Nephron progenitor cell (in vitro differentiated cells): ENCODE results near the gene TATDN2.

Experiments
- DNase-seq: peaks from one replicate; pipeline ENCODE4 v3.0.0; 2021
- H3K27ac Mint-ChIP-seq: 2 replicates; pipeline ENCODE4 v1.8.0; 2021; ENCODE audit warnings: mild to moderate bottlenecking, moderate library complexity, mixed read lengths
- H3K27me3 Mint-ChIP-seq: 2 replicates; pipeline ENCODE4 v1.8.0; 2021; ENCODE audit warnings: mild to moderate bottlenecking, low read depth, mixed read lengths; ENCODE audit not compliant: poor library complexity
- H3K36me3 Mint-ChIP-seq: 2 replicates; pipeline ENCODE4 v1.8.0; 2021; ENCODE audit warnings: low read depth, mixed read lengths
- H3K4me1 Mint-ChIP-seq: 2 replicates; pipeline ENCODE4 v1.8.0; 2021; ENCODE audit warnings: mixed read lengths
- H3K4me3 Mint-ChIP-seq: 2 replicates; pipeline ENCODE4 v1.8.0; 2021; ENCODE audit warnings: mild to moderate bottlenecking, moderate library complexity, mixed read lengths
- H3K9me3 Mint-ChIP-seq: 2 replicates; pipeline ENCODE4 v1.8.0; 2021; ENCODE audit warnings: mild to moderate bottlenecking, moderate library complexity, mixed read lengths
- CTCF ChIP-seq: fragments of 200-600 bp; sonication (generic); IDR thresholded peaks from 2 replicates; pipeline ENCODE4 v1.5.0; 2021; ENCODE audit warnings: antibody characterized with exemption

TATDN2 gene

DNA sequence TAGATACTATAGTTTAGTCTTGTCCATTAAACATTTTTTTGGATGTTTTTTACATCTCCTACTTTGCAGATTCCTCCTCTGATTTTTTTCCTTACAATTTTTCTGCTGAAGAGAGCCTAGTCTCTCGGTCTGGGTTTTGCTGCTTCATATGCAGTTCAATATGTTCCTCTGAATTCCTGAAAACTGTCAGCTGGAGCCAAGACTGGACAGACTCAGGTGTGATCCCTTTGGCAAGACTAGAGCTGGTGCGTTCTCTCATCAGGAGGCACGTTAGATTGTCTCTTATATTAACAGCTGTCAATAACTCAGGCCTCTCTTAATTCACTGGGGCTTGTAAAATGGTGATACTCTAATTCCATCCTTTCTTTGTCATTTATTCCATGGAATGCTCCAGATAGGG, 57.9 kb downstream of the TATDN2 start:
- no peaks in the 10 kb centered on the region for H3K9me3 Mint-ChIP-seq
- DNase-seq = no peak
- peaks cover 90% of the 10 kb centered on the region for H3K36me3 Mint-ChIP-seq
- no peak overlapping the region for H3K27ac Mint-ChIP-seq
- no peaks in the 10 kb centered on the region for H3K27me3 Mint-ChIP-seq
- no peak for TF ChIP-seq CTCF
- H3K4me1 Mint-ChIP-seq = peaks cover 16% of the 10 kb centered on the region
- no peak overlapping the region for H3K4me3 Mint-ChIP-seq

GRCh38 chr3:10308678-10309077, 60.4 kb downstream of the TATDN2 start:
- DNase-seq = no peak
- Mint-ChIP-seq H3K4me3 (no peak overlapping the region), H3K4me1 (peaks cover 10% of the 10 kb centered on the region), H3K27me3 (no peaks in the 10 kb centered on the region), H3K9me3 (no peaks in the 10 kb centered on the region), H3K36me3 (peaks cover 85% of the 10 kb centered on the region), H3K27ac (no peak overlapping the region)
- TF ChIP-seq CTCF = no peak

GRCh38 chr3:10309736-10310135, 61.5 kb downstream of the TATDN2 start:
- peaks cover 83% of the 10 kb centered on the region for H3K36me3 Mint-ChIP-seq
- peak overlapping the region; percentile 96 for H3K27ac Mint-ChIP-seq

DNA sequence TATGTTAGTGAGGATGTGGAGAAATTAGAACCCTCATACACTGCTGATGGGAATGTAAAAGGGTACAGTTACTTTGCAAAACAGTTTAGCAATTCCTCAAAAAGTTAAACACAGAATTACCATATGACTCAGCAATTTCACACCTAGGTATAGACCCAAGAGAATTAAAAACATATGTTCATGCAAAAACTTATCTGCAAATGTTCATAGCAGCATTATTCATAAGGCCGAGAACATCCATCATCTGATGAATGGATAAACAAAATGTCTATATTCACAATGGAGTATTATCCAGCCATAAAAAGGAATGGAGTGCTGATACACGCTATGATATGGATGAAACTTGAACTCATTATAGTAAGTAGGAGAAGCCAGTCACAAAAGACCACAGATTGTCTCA, 62.3 kb downstream of the TATDN2 start:
- no peak for DNase-seq
- no peaks in the 10 kb centered on the region for H3K9me3 Mint-ChIP-seq
- H3K27ac Mint-ChIP-seq = peak overlapping the region; percentile 96
- H3K27me3 Mint-ChIP-seq = no peaks in the 10 kb centered on the region
- H3K36me3 Mint-ChIP-seq = peaks cover 77% of the 10 kb centered on the region
- peaks cover 10% of the 10 kb centered on the region for H3K4me1 Mint-ChIP-seq
- H3K4me3 Mint-ChIP-seq = no peak overlapping the region
- no peak for TF ChIP-seq CTCF

More at GRCh38 chr3:10309736-10310135, 61.5 kb downstream of the TATDN2 start:
- H3K4me3 Mint-ChIP-seq = peak overlapping the region; percentile 32
- no peaks in the 10 kb centered on the region for H3K27me3 Mint-ChIP-seq
- H3K4me1 Mint-ChIP-seq = peaks cover 10% of the 10 kb centered on the region
- DNase-seq = no peak
- TF ChIP-seq CTCF = no peak
- no peaks in the 10 kb centered on the region for H3K9me3 Mint-ChIP-seq

DNA sequence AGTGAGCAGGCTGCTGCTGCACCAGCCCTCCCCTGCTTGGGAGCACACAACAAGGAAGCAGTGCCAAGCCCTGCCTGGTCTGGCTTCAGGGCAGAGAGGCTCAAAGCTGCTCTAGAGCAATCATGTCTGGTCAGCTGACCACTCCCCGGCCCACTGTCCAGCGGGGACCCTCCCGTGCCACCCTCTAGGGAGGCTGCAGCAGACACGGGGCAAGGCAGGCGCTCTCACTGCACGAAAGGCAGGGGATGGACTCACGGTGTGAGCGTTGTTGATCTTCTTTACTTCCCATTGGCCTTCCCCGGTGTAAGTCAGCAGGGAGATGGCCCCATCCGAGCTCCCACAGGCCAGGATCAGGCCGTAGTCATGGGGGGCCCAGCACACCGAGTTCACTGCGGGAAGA, 63.5 kb downstream of the TATDN2 start:
- peak overlapping the region; percentile 68 for H3K27ac Mint-ChIP-seq
- H3K4me3 Mint-ChIP-seq = no peak overlapping the region
- H3K4me1 Mint-ChIP-seq = peaks cover 10% of the 10 kb centered on the region
- DNase-seq = no peak
- no peak for TF ChIP-seq CTCF
- no peaks in the 10 kb centered on the region for H3K9me3 Mint-ChIP-seq
- H3K27me3 Mint-ChIP-seq = no peaks in the 10 kb centered on the region
- peaks cover 65% of the 10 kb centered on the region for H3K36me3 Mint-ChIP-seq

DNA sequence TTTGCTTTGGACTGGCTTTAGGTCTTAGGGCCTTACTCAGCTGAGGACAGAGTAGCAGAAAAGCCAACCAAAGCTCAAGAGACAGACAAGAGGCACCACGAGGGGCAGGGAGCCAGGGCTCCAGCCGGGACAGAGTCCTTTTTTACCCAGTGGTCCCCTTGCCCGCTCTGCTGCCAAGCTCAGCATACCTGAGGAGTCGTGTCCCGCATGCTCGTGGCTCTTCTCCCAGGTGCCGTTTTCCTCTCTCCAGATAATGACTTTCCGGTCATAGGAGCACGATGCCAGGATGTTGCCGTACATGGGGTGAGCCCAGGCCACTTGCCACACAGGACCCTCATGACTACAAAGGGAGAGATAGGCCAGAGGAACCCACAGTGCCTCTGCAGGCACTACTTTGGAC, 64.1 kb downstream of the TATDN2 start:
- Mint-ChIP-seq H3K27me3 (no peaks in the 10 kb centered on the region), H3K4me3 (no peak overlapping the region), H3K4me1 (peaks cover 10% of the 10 kb centered on the region), H3K36me3 (peaks cover 61% of the 10 kb centered on the region), H3K27ac (no peak overlapping the region), H3K9me3 (no peaks in the 10 kb centered on the region)
- DNase-seq = no peak
- no peak for TF ChIP-seq CTCF
